Hepatocyte (in vitro differentiated cells): ENCODE measurements around the gene LRP1B. TPM values are rescaled to one million over a fixed set of nuclear protein-coding genes. Genes with fewer than 3 reads are reported as not detected.

ENCODE experiments used
- DNase-seq: peaks from one replicate; pipeline ENCODE4 v3.0.0-alpha.2; 2016; ENCODE audit warnings: low spot score
- H2AFZ ChIP-seq: fragments of 200-600 bp; sonication (generic); 2 replicates; pipeline ENCODE4 v1.6.0; 2016; ENCODE audit warnings: antibody characterized with exemption, mild to moderate bottlenecking
- H3K27ac ChIP-seq: fragments of 200-600 bp; sonication (generic); 2 replicates; pipeline ENCODE4 v1.5.1; 2016; ENCODE audit warnings: mild to moderate bottlenecking
- H3K27me3 ChIP-seq: fragments of 200-600 bp; sonication (generic); 2 replicates; pipeline ENCODE4 v1.6.1; 2016
- H3K36me3 ChIP-seq: fragments of 200-600 bp; sonication (generic); replicated peaks from 2 replicates; pipeline ENCODE4 v1.5.1; 2016; ENCODE audit warnings: low read depth; ENCODE audit not compliant: insufficient read depth
- H3K4me1 ChIP-seq: fragments of 200-600 bp; sonication (generic); 2 replicates; pipeline ENCODE4 v1.5.1; 2016; ENCODE audit warnings: mild to moderate bottlenecking, moderate library complexity; ENCODE audit not compliant: insufficient read depth
- H3K4me2 ChIP-seq: fragments of 200-600 bp; sonication (generic); 2 replicates; pipeline ENCODE4 v1.6.0; 2016
- H3K4me3 ChIP-seq: fragments of 200-600 bp; sonication (generic); 2 replicates; pipeline ENCODE4 v1.5.1; 2016; ENCODE audit warnings: mild to moderate bottlenecking
- H3K79me2 ChIP-seq: fragments of 200-600 bp; sonication (generic); 2 replicates; pipeline ENCODE4 v1.6.0; 2017; ENCODE audit warnings: mild to moderate bottlenecking
- H3K9me2 ChIP-seq: fragments of 200-600 bp; sonication (generic); replicated peaks from 2 replicates; pipeline ENCODE4 v1.6.0; 2017; ENCODE audit warnings: mild to moderate bottlenecking; ENCODE audit not compliant: insufficient read depth
- H3K9me3 ChIP-seq: fragments of 200-600 bp; sonication (generic); 2 replicates; pipeline ENCODE4 v1.5.1; 2016; ENCODE audit warnings: low read depth, mild to moderate bottlenecking
- H4K20me1 ChIP-seq: fragments of 200-600 bp; sonication (generic); 2 replicates; pipeline ENCODE4 v1.6.0; 2016; ENCODE audit warnings: mild to moderate bottlenecking; ENCODE audit not compliant: insufficient read depth, poor library complexity, severe bottlenecking
- EZH2 ChIP-seq: fragments of 200-600 bp; sonication (generic); IDR thresholded peaks from 2 replicates; pipeline ENCODE4 v1.6.1; 2016; ENCODE audit warnings: antibody characterized with exemption, mild to moderate bottlenecking, borderline replicate concordance
- EZH2phosphoT487 ChIP-seq: fragments of 200-600 bp; sonication (generic); IDR thresholded peaks from one replicate; pipeline ENCODE4 v1.6.1; 2018; ENCODE audit warnings: antibody characterized with exemption, mild to moderate bottlenecking, low read depth, moderate library complexity; ENCODE audit not compliant: unreplicated experiment, severe bottlenecking
- WGBS: methylation state at CpG from one replicate; pipeline ENCODE4 v1.1.6; 2016; ENCODE audit warnings: low lambda C conversion rate; ENCODE audit errors: missing lambda C conversion rate; 5-methylcytosine and 5-hydroxymethylcytosine counted together
- polyA plus RNA-seq: library from polyadenylated mRNA; unstranded; fragments of >200 nt; fragmentation: Nextera tagmentation; extraction: Ambion mirVana; gene quantifications from 2 replicates; pipeline ENCODE4 v1.2.1, GENCODE V29; 2016
- total RNA-seq: library from RNA; depleted of rRNA; stranded (reverse); fragments of >200 nt; gene quantifications from 2 replicates; pipeline ENCODE4 v1.2.3, GENCODE V29; 2014
- TF ChIP-seq, protein P1 (sequence below): fragments of 200-600 bp; sonication (generic); IDR thresholded peaks from 2 replicates; pipeline ENCODE4 v1.5.1; 2016; ENCODE audit warnings: antibody characterized with exemption, mild to moderate bottlenecking; ENCODE audit not compliant: poor library complexity

The LRP1B gene
- total and polyA plus RNA-seq, 2 experiments from 2014 or later = 0.65 to 2.0 TPM

DNA sequence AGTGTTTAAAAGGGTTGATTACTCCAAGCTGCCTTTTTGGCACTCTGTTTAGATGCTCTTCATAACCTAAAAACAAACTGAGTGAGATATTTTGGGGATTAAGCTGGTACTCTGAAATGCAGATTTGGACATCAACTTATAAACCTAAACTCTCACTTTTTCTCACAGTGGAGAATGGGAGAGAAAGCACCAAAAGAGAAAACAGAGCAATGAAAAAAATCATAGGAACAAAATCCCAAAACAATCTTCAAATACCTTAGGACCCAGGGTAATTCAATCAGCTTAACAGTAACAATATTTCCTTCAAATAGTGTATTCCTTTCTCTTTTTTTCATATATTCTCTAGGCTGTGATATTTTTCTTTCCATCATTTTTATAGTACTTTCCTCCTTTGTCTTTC is 11.5 kb downstream of the LRP1B start:
- no peak overlapping the region for H3K4me3 ChIP-seq
- H3K36me3 ChIP-seq = no peaks in the 10 kb centered on the region
- no peaks in the 10 kb centered on the region for H4K20me1 ChIP-seq
- no peak overlapping the region for H2AFZ ChIP-seq
- no peaks in the 10 kb centered on the region for H3K9me2 ChIP-seq
- no peaks in the 10 kb centered on the region for H3K27me3 ChIP-seq
- no peaks in the 10 kb centered on the region for H3K4me1 ChIP-seq
- H3K9me3 ChIP-seq = no peaks in the 10 kb centered on the region
- H3K79me2 ChIP-seq = no peaks in the 10 kb centered on the region
- TF ChIP-seq, protein P1, sequence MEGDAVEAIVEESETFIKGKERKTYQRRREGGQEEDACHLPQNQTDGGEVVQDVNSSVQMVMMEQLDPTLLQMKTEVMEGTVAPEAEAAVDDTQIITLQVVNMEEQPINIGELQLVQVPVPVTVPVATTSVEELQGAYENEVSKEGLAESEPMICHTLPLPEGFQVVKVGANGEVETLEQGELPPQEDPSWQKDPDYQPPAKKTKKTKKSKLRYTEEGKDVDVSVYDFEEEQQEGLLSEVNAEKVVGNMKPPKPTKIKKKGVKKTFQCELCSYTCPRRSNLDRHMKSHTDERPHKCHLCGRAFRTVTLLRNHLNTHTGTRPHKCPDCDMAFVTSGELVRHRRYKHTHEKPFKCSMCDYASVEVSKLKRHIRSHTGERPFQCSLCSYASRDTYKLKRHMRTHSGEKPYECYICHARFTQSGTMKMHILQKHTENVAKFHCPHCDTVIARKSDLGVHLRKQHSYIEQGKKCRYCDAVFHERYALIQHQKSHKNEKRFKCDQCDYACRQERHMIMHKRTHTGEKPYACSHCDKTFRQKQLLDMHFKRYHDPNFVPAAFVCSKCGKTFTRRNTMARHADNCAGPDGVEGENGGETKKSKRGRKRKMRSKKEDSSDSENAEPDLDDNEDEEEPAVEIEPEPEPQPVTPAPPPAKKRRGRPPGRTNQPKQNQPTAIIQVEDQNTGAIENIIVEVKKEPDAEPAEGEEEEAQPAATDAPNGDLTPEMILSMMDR = no peak
- TF ChIP-seq EZH2phosphoT487 = no peak
- TF ChIP-seq EZH2 = no peak
- no peak overlapping the region for H3K4me2 ChIP-seq
- DNase-seq = no peak
- no peak overlapping the region for H3K27ac ChIP-seq

GRCh38 chr2:142112757-142113221 is 18.0 kb downstream of the LRP1B start:
- Histone ChIP-seq H3K4me3 (no peak overlapping the region), H3K9me3 (no peaks in the 10 kb centered on the region), H3K79me2 (no peaks in the 10 kb centered on the region), H3K27me3 (no peaks in the 10 kb centered on the region), H3K27ac (no peak overlapping the region), H3K9me2 (no peaks in the 10 kb centered on the region), H4K20me1 (no peaks in the 10 kb centered on the region), H3K36me3 (no peaks in the 10 kb centered on the region), H2AFZ (no peak overlapping the region), H3K4me2 (no peak overlapping the region), H3K4me1 (no peaks in the 10 kb centered on the region)
- no peak for DNase-seq
- TF ChIP-seq, protein P1 = peak; percentile 15
- no peak for TF ChIP-seq EZH2
- TF ChIP-seq EZH2phosphoT487 = no peak

DNA sequence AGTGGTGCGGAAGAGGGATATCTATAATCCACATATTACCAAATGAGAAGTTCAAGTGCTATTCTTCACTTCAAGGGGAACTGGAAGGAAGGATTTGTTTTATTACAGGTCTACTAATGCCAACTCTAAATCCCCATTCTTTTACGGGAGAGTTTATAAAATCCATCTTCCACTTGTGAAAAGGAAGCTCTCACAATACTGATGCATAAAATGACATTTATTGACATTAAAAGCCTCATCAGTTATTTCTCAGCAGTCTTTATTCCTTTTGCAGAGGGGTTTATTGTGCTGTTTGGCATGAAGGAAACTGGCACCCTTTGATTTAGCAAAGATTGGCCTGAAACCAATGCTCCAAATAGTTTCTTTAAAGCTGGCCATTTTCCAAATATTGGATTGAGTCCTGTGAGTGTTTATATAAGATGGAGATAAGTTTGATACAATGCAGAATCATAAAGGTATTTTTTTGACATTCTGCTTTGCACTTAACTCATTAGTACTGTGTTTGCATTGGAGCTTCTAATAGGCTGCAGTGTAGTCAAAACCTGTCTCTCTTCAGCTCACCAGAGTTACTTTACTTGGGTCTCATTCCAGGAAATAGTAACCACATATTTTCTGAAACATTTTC is 26.6 kb downstream of the LRP1B start:
- H3K4me3 ChIP-seq = no peak overlapping the region
- no peaks in the 10 kb centered on the region for H3K36me3 ChIP-seq
- H3K27me3 ChIP-seq = no peaks in the 10 kb centered on the region
- WGBS = 43% methylated on average over 2 of the region's 2 CpGs
- H3K9me3 ChIP-seq = no peaks in the 10 kb centered on the region
- no peaks in the 10 kb centered on the region for H3K79me2 ChIP-seq
- no peak overlapping the region for H3K27ac ChIP-seq
- no peaks in the 10 kb centered on the region for H4K20me1 ChIP-seq
- no peak overlapping the region for H3K4me2 ChIP-seq
- no peak for DNase-seq
- no peak for TF ChIP-seq EZH2phosphoT487
- no peak for TF ChIP-seq EZH2
- TF ChIP-seq, protein P1 = no peak
- H3K4me1 ChIP-seq = no peaks in the 10 kb centered on the region
- no peaks in the 10 kb centered on the region for H3K9me2 ChIP-seq
- no peak overlapping the region for H2AFZ ChIP-seq
